HL-60 (cell line): ENCODE measurements around the gene MEX3A.
"Not testable (repeated sequence)": the region's sequence is repeated elsewhere in the genome, so short reads cannot be mapped to it uniquely, and the experiment has no call there.

Experiments
- DNase-seq, 2 experiments: peaks; one replicate each; pipeline ENCODE4 v3.0.0-alpha.2; 2010 to 2020; ENCODE audit warnings: low read depth in 1 of 2, low spot score in 1 of 2
- H3K27ac ChIP-seq: fragments of 250-450 bp; sonication (Bioruptor Pico); replicated peaks from 2 replicates; pipeline ENCODE4 v1.5.1; 2020; ENCODE audit warnings: mild to moderate bottlenecking, moderate library complexity
- H3K27me3 ChIP-seq: fragments of 250-450 bp; sonication (Bioruptor Pico); 2 replicates; pipeline ENCODE4 v1.5.1; 2021; ENCODE audit warnings: mild to moderate bottlenecking, moderate library complexity; ENCODE audit not compliant: insufficient read depth, poor library complexity, severe bottlenecking
- H3K4me3 ChIP-seq: replicated peaks from 2 replicates; pipeline ENCODE4 v1.5.1; 2011; ENCODE audit warnings: mild to moderate bottlenecking, control low read depth, low read length; ENCODE audit not compliant: insufficient read depth
- CTCF ChIP-seq: IDR thresholded peaks from one replicate; pipeline ENCODE4 v1.5.1; 2011; ENCODE audit warnings: low read length, control low read depth, inconsistent platforms; ENCODE audit not compliant: insufficient read depth
- GABPA ChIP-seq: IDR thresholded peaks from 2 replicates; pipeline ENCODE4 v1.6.1; 2012; ENCODE audit warnings: low read depth
- POLR2AphosphoS5 ChIP-seq: IDR thresholded peaks from 2 replicates; pipeline ENCODE4 v1.6.1; 2012; ENCODE audit warnings: low read depth
- REST ChIP-seq: IDR thresholded peaks from 2 replicates; pipeline ENCODE4 v1.6.1; 2012; ENCODE audit warnings: low read depth; ENCODE audit not compliant: insufficient replicate concordance
- SPI1 ChIP-seq: IDR thresholded peaks from 2 replicates; pipeline ENCODE4 v1.6.1; 2012; ENCODE audit warnings: low read depth, mild to moderate bottlenecking, borderline replicate concordance

Gene MEX3A

GRCh38 chr1:156128654-156129597, 46.7 kb upstream of the MEX3A start:
- TF ChIP-seq POLR2AphosphoS5 (peak; percentile 86), REST (no peak)
- no peak overlapping the region for H3K4me3 ChIP-seq
- H3K27ac ChIP-seq: peak overlapping the region; percentile 95
- DNase-seq: peak in 1 of 2 experiments; percentile 86
- H3K27me3 ChIP-seq: no peaks in the 10 kb centered on the region

- H3K4me3 ChIP-seq: no peak overlapping the region
- no peaks in the 10 kb centered on the region for H3K27me3 ChIP-seq
- TF ChIP-seq REST: no peak
- 0 out of 2 replicates have a peak, but pooled peaks have one; percentile 5 for TF ChIP-seq SPI1
- no peak for TF ChIP-seq POLR2AphosphoS5
- TF ChIP-seq GABPA: no peak
- no peak for TF ChIP-seq CTCF
- no peak for DNase-seq
- peak overlapping the region; percentile 95 for H3K27ac ChIP-seq
Measured at GRCh38 chr1:156128308-156128653, 46.0 kb upstream of the MEX3A start.

- no peaks in the 10 kb centered on the region for H3K27me3 ChIP-seq
- H3K4me3 ChIP-seq: no peak overlapping the region
- TF ChIP-seq POLR2AphosphoS5 (peak; percentile 87), SPI1 (peak; percentile 90), GABPA (no peak)
- peak overlapping the region; percentile 95 for H3K27ac ChIP-seq
- peak; percentile 83 to 97 for DNase-seq
Measured at GRCh38 chr1:156126630-156127534, 44.6 kb upstream of the MEX3A start.

- H3K27ac ChIP-seq: peak overlapping the region; percentile 95
- TF ChIP-seq SPI1 (peak; percentile 57), GABPA (0 out of 2 replicates have a peak, but pooled peaks have one; percentile 34), POLR2AphosphoS5 (peak; percentile 64; the same call in 1 of the 2 replicates), CTCF (no peak), REST (peak; percentile 17)
- peak; percentile 91 to 92 for DNase-seq
- H3K4me3 ChIP-seq: no peak overlapping the region
- no peaks in the 10 kb centered on the region for H3K27me3 ChIP-seq
Measured at GRCh38 chr1:156126043-156126629, 43.9 kb upstream of the MEX3A start.

- not testable (repeated sequence) for H3K4me3 ChIP-seq, DNase-seq, H3K27me3 ChIP-seq
- peak overlapping the region; percentile 95 for H3K27ac ChIP-seq
Measured at GRCh38 chr1:156125544-156125943, 43.3 kb upstream of the MEX3A start.
